Uterus (tissue), 2 donors: Measurements from ENCODE around the gene RESF1.

Experiments used
- CTCF ChIP-seq, 4 experiments: fragments of 200-600 bp in 2 of 4; fragments of 450-650 bp in 2 of 4; sonication (generic) in 2 of 4; IDR thresholded peaks; one replicate each; pipeline ENCODE4 v1.5.1; 2016 to 2019; ENCODE audit warnings: antibody characterized with exemption in 4 of 4, mild to moderate bottlenecking in 2 of 4, moderate library complexity in 1 of 4
- POLR2A ChIP-seq, 2 donors: fragments of 450-650 bp; IDR thresholded peaks; one replicate each; pipeline ENCODE4 v1.6.1; 2016; ENCODE audit warnings: antibody characterized with exemption in 2 of 2, mild to moderate bottlenecking in 1 of 2, moderate library complexity in 1 of 2

GRCh38 chr12:31973818-31974217 is 14.6 kb downstream of the RESF1 start:
- TF ChIP-seq CTCF (IDR thresholded peaks at IDR 0.05) = no peak
- TF ChIP-seq POLR2A (IDR thresholded peaks at IDR 0.05) = no peak
